Upper lobe of left lung (tissue), 6 donors: Measurements from ENCODE around the gene TMEM218. TPM values are rescaled to one million over a fixed set of nuclear protein-coding genes. Genes with fewer than 3 reads are reported as not detected.

Experiments used
- ATAC-seq, 2 donors: fragments of 200-7000 bp; cut with Tn5 transposase; one replicate each; pipeline ENCODE4 v1.9.1; 2022; ENCODE audit warnings: mild to moderate bottlenecking in 2 of 2, moderate library complexity in 2 of 2; ENCODE audit not compliant: low FRiP score in 2 of 2
- DNase-seq, 2 donors: peaks; one replicate each; pipeline ENCODE4 v3.0.0-alpha.2; 2019 to 2020
- H3K27ac ChIP-seq, 4 donors: fragments of 200-600 bp; sonication (generic); one replicate each; pipeline ENCODE4 v1.5.1; 2016 to 2019
- H3K27me3 ChIP-seq, 4 donors: fragments of 200-600 bp; sonication (generic); one replicate each; pipeline ENCODE4 v1.5.1; 2017 to 2019
- H3K36me3 ChIP-seq, 4 donors: fragments of 200-600 bp; sonication (generic); one replicate each; pipeline ENCODE4 v1.5.1; 2016 to 2019
- H3K4me1 ChIP-seq, 4 donors: fragments of 200-600 bp; sonication (generic); one replicate each; pipeline ENCODE4 v1.5.1; 2018 to 2019
- H3K4me3 ChIP-seq, 4 donors: fragments of 200-600 bp; sonication (generic); one replicate each; pipeline ENCODE4 v1.5.1; 2017 to 2019; ENCODE audit warnings: mild to moderate bottlenecking in 2 of 4, moderate library complexity in 1 of 4
- H3K9me3 ChIP-seq, 4 donors: fragments of 200-600 bp; sonication (generic); one replicate each; pipeline ENCODE4 v1.5.1; 2018 to 2019
- EP300 ChIP-seq, 4 donors: sonication (generic); formaldehyde crosslinking; IDR thresholded peaks; one replicate each; pipeline ENCODE4 v1.5.1; 2017; ENCODE audit warnings: antibody characterized with exemption in 4 of 4, control low read depth in 2 of 4
- POLR2A ChIP-seq, 4 donors: fragments of 450-650 bp; IDR thresholded peaks; one replicate each; pipeline ENCODE4 v1.5.1; 2016 to 2017; ENCODE audit warnings: antibody characterized with exemption in 4 of 4, mild to moderate bottlenecking in 2 of 4
- POLR2AphosphoS5 ChIP-seq, 2 donors: sonication (generic); formaldehyde crosslinking; IDR thresholded peaks; one replicate each; pipeline ENCODE4 v1.5.1; 2017; ENCODE audit warnings: antibody characterized with exemption in 2 of 2
- WGBS, 2 donors: methylation state at CpG; one replicate each; pipeline ENCODE4 v1.1.5; 2017 to 2018; 5-methylcytosine and 5-hydroxymethylcytosine counted together
- total RNA-seq, 6 donors: library from RNA; depleted of rRNA in 4 of 6; stranded (reverse); fragments of >200 nt in 4 of 6; gene quantifications; one replicate each; pipeline versions ENCODE4 v1.1.0 to v1.2.1, GENCODE V29; 2016 to 2021
- TF ChIP-seq, protein P1 (sequence below), 6 experiments: fragments of 450-650 bp in 4 of 6; fragments of 200-600 bp in 2 of 6; sonication (generic) in 2 of 6; IDR thresholded peaks; one replicate each; pipeline ENCODE4 v1.5.1; 2016 to 2019; ENCODE audit warnings: antibody characterized with exemption in 6 of 6
- donor health status: DM: no; HTN: no; CAD: no; lungs with moderate emphysema.
- donor health status: DM: no; HTN: yes; CAD: no; lungs with severe emphysema.

TMEM218 gene
- total RNA-seq, 6 donors from 2014 or later = 11.1 to 25.1 (median 17.3) TPM

GRCh38 chr11:125100136-125100535, 11.3 kb downstream of the TMEM218 start:
- Histone ChIP-seq H3K4me1 (no peaks in the 10 kb centered on the region), H3K36me3 (peaks cover 0 to 54% (median 26%) of the 10 kb centered on the region in 4 donors), H3K4me3 (no peak overlapping the region), H3K27ac (no peak overlapping the region), H3K27me3 (no peaks in the 10 kb centered on the region), H3K9me3 (no peaks in the 10 kb centered on the region)
- 90 to 94% methylated on average over 2 of the region's 2 CpGs for WGBS, 2 donors
- no peak for DNase-seq
- no peak for ATAC-seq
- TF ChIP-seq, protein P1, sequence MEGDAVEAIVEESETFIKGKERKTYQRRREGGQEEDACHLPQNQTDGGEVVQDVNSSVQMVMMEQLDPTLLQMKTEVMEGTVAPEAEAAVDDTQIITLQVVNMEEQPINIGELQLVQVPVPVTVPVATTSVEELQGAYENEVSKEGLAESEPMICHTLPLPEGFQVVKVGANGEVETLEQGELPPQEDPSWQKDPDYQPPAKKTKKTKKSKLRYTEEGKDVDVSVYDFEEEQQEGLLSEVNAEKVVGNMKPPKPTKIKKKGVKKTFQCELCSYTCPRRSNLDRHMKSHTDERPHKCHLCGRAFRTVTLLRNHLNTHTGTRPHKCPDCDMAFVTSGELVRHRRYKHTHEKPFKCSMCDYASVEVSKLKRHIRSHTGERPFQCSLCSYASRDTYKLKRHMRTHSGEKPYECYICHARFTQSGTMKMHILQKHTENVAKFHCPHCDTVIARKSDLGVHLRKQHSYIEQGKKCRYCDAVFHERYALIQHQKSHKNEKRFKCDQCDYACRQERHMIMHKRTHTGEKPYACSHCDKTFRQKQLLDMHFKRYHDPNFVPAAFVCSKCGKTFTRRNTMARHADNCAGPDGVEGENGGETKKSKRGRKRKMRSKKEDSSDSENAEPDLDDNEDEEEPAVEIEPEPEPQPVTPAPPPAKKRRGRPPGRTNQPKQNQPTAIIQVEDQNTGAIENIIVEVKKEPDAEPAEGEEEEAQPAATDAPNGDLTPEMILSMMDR (IDR thresholded peaks at IDR 0.05) = no peak
- TF ChIP-seq EP300 (IDR thresholded peaks at IDR 0.05) = no peak
- TF ChIP-seq POLR2AphosphoS5 (IDR thresholded peaks at IDR 0.05) = no peak
- TF ChIP-seq POLR2A (IDR thresholded peaks at IDR 0.05) = no peak

DNA sequence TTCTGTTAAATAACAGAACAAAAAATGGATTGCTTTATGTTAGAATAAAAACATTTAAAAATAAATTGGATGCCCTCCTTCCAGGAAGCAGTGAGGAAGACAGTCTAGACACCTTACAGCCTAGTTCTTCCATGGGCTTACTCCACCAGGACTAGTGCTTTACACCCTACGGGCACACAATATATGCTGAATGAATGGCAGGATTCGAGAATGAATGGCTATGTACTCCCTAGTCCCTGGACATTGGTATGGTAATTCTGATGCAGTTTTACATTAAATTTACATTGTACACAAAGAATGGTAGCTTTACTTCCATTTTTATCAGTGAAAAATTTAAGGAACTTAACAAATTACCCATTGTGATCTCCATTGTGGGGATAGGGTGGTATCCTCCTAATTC, 16.7 kb downstream of the TMEM218 start:
- H3K27me3 ChIP-seq = no peaks in the 10 kb centered on the region
- no peak overlapping the region for H3K4me3 ChIP-seq
- DNase-seq = no peak
- WGBS, 2 donors = 88 to 98% methylated on average over 2 of the region's 2 CpGs
- H3K36me3 ChIP-seq = peaks cover 0 to 31% (median 11%) of the 10 kb centered on the region in 4 donors
- TF ChIP-seq, protein P1 (IDR thresholded peaks at IDR 0.05) = no peak
- TF ChIP-seq POLR2A (IDR thresholded peaks at IDR 0.05) (no peak), EP300 (IDR thresholded peaks at IDR 0.05) (no peak), POLR2AphosphoS5 (IDR thresholded peaks at IDR 0.05) (no peak)
- H3K27ac ChIP-seq = no peak overlapping the region
- H3K4me1 ChIP-seq = peaks cover 0 to 10% (median 2%) of the 10 kb centered on the region in 4 donors
- ATAC-seq = no peak
- H3K9me3 ChIP-seq = no peaks in the 10 kb centered on the region

- no peak for ATAC-seq
- no peak overlapping the region for H3K4me3 ChIP-seq
- peaks cover 0 to 10% (median 2%) of the 10 kb centered on the region in 4 donors for H3K4me1 ChIP-seq
- H3K9me3 ChIP-seq = no peaks in the 10 kb centered on the region
- no peak overlapping the region for H3K27ac ChIP-seq
- no peak for DNase-seq
- 78 to 80% methylated on average over 4 of the region's 4 CpGs for WGBS, 2 donors
- no peaks in the 10 kb centered on the region for H3K27me3 ChIP-seq
- TF ChIP-seq, protein P1 (IDR thresholded peaks at IDR 0.05) = no peak
- no peak for TF ChIP-seq EP300 (IDR thresholded peaks at IDR 0.05)
- no peak for TF ChIP-seq POLR2AphosphoS5 (IDR thresholded peaks at IDR 0.05)
- TF ChIP-seq POLR2A (IDR thresholded peaks at IDR 0.05) = no peak
- H3K36me3 ChIP-seq = peaks cover 0 to 20% (median 5%) of the 10 kb centered on the region in 4 donors
Observed at GRCh38 chr11:125093502-125093901, 17.9 kb downstream of the TMEM218 start.

- no peaks in the 10 kb centered on the region for H3K27me3 ChIP-seq
- no peaks in the 10 kb centered on the region for H3K9me3 ChIP-seq
- no peak overlapping the region for H3K4me3 ChIP-seq
- no peak overlapping the region for H3K27ac ChIP-seq
- TF ChIP-seq POLR2AphosphoS5 (IDR thresholded peaks at IDR 0.05) = no peak
- TF ChIP-seq, protein P1 (IDR thresholded peaks at IDR 0.05) = no peak
- no peak for TF ChIP-seq POLR2A (IDR thresholded peaks at IDR 0.05)
- TF ChIP-seq EP300 (IDR thresholded peaks at IDR 0.05) = no peak
- peaks cover 0 to 10% (median 2%) of the 10 kb centered on the region in 4 donors for H3K4me1 ChIP-seq
- peaks cover 0 to 12% (median 4%) of the 10 kb centered on the region in 4 donors for H3K36me3 ChIP-seq
- no peak for DNase-seq
- 89 to 92% methylated on average over 6 of the region's 6 CpGs for WGBS, 2 donors
- no peak for ATAC-seq
Observed at GRCh38 chr11:125092669-125093068, 18.8 kb downstream of the TMEM218 start.
